Esophagus (tissue), 2 donors: Measurements from ENCODE around the gene PPT1. TPM values are rescaled to one million over a fixed set of nuclear protein-coding genes. Genes with fewer than 3 reads are reported as not detected.

Experiments used
- H3K27ac ChIP-seq, 2 donors: one replicate each; pipeline ENCODE4 v1.5.1; 2013; ENCODE audit warnings: low read depth in 2 of 2, mild to moderate bottlenecking in 2 of 2, inconsistent platforms in 1 of 2, low read length in 1 of 2, moderate library complexity in 1 of 2
- H3K27me3 ChIP-seq, 2 donors: one replicate each; pipeline ENCODE4 v1.6.1; 2013; ENCODE audit warnings: low read length in 2 of 2, control low read depth in 1 of 2, mild to moderate bottlenecking in 1 of 2; ENCODE audit not compliant: insufficient read depth in 2 of 2, control insufficient read depth in 1 of 2
- H3K36me3 ChIP-seq, 2 donors: one replicate each; pipeline ENCODE4 v1.6.1; 2013; ENCODE audit warnings: low read length in 1 of 2; ENCODE audit not compliant: control insufficient read depth in 2 of 2, insufficient read depth in 2 of 2
- H3K4me1 ChIP-seq, 2 donors: one replicate each; pipeline ENCODE4 v1.6.1; 2013; ENCODE audit warnings: low read length in 1 of 2; ENCODE audit not compliant: control insufficient read depth in 2 of 2, insufficient read depth in 2 of 2
- H3K4me3 ChIP-seq, 2 donors: one replicate each; pipeline ENCODE4 v1.5.1; 2013; ENCODE audit warnings: low read length in 2 of 2, mild to moderate bottlenecking in 2 of 2, low read depth in 1 of 2, moderate library complexity in 1 of 2
- H3K9me3 ChIP-seq, 2 donors: one replicate each; pipeline ENCODE4 v1.6.1; 2013; ENCODE audit warnings: mild to moderate bottlenecking in 2 of 2, low read depth in 1 of 2, low read length in 1 of 2, moderate library complexity in 1 of 2; ENCODE audit not compliant: control insufficient read depth in 2 of 2, insufficient read depth in 1 of 2
- WGBS, 2 donors: extraction: QIAGEN DNeasy Blood & Tissue Kit; methylation state at CpG; one replicate each; pipeline ENCODE4 v1.1.7; 2013; 5-methylcytosine and 5-hydroxymethylcytosine counted together
- polyA plus RNA-seq, 2 donors: library from polyadenylated mRNA; stranded (reverse); fragments of 200-250 nt; gene quantifications; one replicate each; pipeline ENCODE4 v1.2.3, GENCODE V29; 2013
- donor health status: healthy with polysubstance abuse.
- donor health status: Bipolar disorder and iron deficiency.

PPT1 gene
- polyA plus RNA-seq, 2 donors, result 20.3 to 25.1 TPM

DNA sequence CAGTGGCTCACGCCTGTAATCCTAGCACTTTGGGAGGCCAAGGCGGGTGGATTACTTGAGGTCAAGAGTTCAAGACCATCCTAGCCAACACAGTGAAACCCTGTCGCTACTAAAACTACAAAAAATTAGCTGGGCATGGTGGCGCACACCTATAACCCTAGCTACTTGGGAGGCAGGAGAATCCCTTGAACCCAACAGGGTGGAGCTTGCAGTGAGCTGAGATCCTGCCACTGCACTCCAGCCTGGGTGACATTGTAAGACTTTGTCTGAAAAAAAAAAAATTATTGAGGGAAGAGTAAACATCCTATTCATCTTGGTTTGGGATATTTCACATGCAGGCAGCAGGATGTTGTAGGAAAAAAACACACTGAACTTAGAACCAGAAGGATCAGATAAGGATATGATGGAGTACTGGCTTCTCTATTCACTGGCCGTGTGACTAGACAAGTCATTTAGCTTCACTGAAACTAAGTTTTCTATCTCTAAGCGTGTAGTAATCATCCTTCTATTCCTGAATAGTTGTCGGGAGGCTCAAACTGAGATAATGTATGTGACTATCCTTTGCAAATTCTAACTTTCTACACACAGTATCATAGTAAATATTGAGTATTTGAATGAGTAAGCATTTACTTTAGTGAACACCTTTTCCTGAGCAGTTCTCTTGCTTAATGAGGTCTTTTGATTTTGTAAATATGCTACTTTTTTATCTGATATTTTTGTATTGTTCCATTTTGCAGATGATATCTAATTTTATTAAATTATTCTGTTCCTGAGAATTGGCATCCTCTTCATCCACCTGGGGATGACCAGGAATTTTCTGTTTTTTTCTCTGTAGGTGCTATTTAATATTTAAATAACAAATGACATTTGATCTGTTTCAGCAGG is 38.4 kb downstream of the PPT1 start:
- H3K9me3 ChIP-seq, result no peaks in the 10 kb centered on the region
- H3K27me3 ChIP-seq, result no peaks in the 10 kb centered on the region
- peak overlapping the region in 1 of 2 donors; percentile 83 for H3K27ac ChIP-seq
- H3K4me1 ChIP-seq, result no peaks in the 10 kb centered on the region
- WGBS, 2 donors, result 74 to 85% methylated on average over 7 of the region's 7 CpGs
- H3K4me3 ChIP-seq, result no peak overlapping the region
- H3K36me3 ChIP-seq, result peaks cover 5 to 15% of the 10 kb centered on the region in 2 donors

DNA sequence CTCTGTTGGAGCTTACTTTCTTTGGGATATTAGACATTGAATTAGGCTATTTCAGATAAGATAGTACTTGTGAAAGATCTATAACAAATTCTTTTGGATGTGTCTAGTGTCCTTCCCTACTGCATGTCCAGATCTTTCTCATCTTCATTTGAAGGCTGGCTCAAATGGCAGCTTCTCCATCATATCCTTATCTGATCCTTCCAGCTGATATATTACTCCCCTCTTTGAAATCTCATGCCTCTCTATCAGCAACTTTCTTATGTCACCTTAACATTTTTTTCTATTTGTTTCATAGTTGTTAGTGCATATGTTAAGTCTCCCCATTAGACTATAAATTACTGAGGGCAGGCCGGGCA is 39.0 kb downstream of the PPT1 start:
- 89 to 97% methylated on average over 1 of the region's 1 CpG for WGBS, 2 donors
- Histone ChIP-seq H3K27ac (peak overlapping the region in 1 of 2 donors; percentile 42), H3K9me3 (no peaks in the 10 kb centered on the region), H3K4me1 (no peaks in the 10 kb centered on the region), H3K27me3 (no peaks in the 10 kb centered on the region), H3K4me3 (no peak overlapping the region), H3K36me3 (peaks cover 5 to 10% of the 10 kb centered on the region in 2 donors)

DNA sequence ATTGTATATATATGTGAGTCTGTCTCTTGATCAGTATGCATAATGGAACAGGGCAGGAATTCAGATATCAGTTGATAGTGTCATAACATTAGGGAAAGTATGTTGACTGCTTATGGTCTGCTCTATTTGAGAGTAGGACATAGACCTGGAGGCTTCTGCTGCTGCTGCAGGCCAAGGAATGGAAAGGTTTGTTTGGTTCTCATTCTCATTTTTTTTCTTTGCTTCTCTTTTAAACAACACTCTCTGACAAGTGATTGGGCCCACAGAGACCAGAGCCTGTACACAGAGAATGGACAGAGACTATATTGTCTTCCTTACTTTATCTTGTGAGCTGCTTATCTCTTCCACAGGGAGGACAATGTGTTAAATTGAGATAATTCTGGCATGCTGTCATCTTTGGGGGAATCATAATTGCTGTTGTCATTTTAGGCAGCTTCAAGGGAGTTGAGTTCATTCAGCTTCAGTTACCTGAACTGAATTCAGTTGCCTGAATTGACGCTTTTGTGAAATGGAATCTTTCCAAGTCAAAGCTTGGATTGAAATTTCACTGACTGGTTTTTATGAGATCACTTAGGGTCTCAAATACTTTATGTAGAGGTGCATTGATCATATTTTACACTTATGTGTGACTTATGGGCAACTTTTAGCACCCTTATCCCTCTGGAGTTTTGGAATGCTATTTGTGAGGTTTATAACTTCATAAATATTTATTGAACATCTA is 39.6 kb downstream of the PPT1 start:
- H3K4me1 ChIP-seq, result no peaks in the 10 kb centered on the region
- H3K9me3 ChIP-seq, result no peaks in the 10 kb centered on the region
- peaks cover 5 to 10% of the 10 kb centered on the region in 2 donors for H3K36me3 ChIP-seq
- H3K4me3 ChIP-seq, result no peak overlapping the region
- 61 to 82% methylated on average over 1 of the region's 1 CpG for WGBS, 2 donors
- no peaks in the 10 kb centered on the region for H3K27me3 ChIP-seq
- H3K27ac ChIP-seq, result no peak overlapping the region

DNA sequence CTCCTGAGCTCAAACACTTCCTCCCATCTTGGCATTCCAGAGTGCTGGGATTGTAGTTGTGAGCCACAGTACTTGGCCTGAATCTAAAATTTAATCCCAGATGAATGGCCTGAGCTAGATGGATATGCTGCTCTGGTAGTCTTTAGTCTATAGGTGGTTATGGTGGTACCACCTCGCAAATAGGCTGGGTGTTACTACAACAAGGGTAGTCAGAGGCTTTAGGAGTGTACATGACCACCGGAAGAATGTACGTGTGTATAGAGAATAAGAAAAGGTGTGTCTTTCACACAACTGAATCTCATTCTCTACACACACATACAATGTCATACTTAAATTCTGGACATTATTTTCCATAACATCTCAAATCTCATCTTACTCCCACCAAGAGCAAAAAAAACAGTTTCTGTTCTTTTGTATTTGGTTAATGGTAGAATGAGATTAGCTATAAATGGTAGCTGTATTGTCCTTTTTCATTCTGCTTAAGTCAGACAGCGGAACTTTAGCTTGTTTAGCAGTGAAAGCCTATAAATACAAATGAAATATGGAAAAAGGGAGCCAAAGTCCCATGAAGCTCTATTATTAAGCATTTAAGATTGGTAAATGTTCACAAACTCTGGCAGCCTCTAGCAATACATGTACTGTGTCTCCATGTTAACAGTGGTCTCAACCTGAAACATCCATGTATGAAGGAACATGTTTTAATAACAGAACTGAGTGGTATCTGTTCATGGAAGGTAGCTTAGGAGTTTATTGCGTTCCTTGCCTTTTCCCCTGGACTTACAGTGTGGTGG is 40.3 kb downstream of the PPT1 start:
- H3K27ac ChIP-seq, result no peak overlapping the region
- WGBS, 2 donors, result 91 to 92% methylated on average over 5 of the region's 5 CpGs

DNA sequence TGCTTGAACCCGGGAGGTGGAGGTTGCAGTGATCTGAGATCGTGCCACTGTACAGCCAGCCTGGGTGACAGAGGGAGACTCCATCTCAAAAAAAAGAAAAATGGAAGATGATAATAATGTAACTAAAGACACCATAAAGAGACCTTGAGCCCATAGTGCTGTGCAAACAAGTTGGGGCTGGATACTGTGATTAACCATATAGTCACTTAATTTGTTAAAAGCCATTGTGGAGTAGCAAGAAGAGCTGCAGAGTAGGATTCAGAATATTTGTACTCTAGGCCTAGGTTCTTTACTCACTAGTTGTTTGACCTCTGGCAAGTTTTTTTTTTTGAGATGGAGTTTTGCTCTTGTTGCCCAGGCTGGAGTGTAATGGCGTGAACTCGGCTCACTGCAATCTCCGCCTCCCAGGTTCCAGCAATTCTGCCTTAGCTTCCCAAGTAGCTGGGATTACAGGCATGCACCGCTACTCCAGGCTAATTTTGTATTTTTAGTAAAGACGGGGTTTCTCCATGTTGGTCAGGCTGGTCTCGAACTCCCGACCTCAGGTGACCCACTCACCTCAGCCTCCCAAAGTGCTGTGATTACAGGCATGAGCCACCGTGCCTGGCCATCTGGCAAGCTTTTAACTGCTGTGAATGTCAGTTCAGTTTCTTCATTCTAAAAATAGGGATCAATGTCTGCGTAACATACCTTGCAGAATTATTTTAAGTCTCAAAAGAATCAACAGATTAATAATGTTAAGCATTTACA is 43.7 kb downstream of the PPT1 start:
- Histone ChIP-seq H3K4me3 (no peak overlapping the region), H3K27ac (no peak overlapping the region), H3K36me3 (peaks cover 0 to 3% of the 10 kb centered on the region in 2 donors), H3K9me3 (no peaks in the 10 kb centered on the region), H3K27me3 (no peaks in the 10 kb centered on the region), H3K4me1 (no peaks in the 10 kb centered on the region)
- WGBS, 2 donors, result 81 to 83% methylated on average over 11 of the region's 11 CpGs

More for the DNA sequence above, 40.3 kb downstream of the PPT1 start:
- no peaks in the 10 kb centered on the region for H3K9me3 ChIP-seq
- H3K4me3 ChIP-seq, result no peak overlapping the region
- peaks cover 3 to 7% of the 10 kb centered on the region in 2 donors for H3K36me3 ChIP-seq
- H3K27me3 ChIP-seq, result no peaks in the 10 kb centered on the region
- H3K4me1 ChIP-seq, result no peaks in the 10 kb centered on the region

DNA sequence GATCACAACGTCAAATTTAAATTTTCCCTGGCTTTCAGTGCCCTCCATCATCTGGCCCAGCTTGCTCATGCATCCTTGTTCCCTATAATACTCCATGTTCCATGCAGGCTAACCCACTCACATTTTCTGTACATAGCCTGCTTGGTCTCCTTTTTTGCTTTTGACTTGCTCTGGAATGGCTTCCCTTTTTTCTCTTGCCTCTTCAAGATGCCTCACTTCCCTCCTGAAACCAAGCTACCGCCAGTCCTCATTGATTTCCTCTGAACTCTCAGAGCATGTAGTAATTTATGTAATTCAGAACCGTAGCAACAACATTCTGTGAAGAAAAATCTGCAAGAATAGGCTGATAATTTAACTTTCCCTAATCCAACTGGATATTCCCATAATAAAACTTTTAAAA is 46.2 kb downstream of the PPT1 start:
- 72 to 80% methylated on average over 3 of the region's 3 CpGs for WGBS, 2 donors
- no peak overlapping the region for H3K27ac ChIP-seq

DNA sequence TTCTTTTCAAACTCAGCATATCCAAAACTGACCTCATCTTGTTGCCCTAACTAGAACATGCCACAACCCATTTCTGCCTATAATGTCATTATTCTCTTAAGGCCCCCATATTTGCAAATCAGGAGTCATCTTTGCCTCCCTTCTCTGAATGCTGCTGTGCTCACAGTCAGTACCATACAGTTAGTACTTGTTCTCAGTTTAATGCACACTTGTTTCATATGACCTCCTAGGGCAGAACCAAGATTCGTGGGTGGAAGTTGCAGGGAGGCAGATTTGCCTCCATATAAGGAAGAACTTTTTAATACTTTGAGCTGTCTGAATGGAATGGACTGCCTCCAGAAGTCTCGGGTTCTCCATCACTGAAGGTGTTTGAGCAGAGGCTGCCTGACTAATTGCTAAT is 47.3 kb downstream of the PPT1 start:
- Histone ChIP-seq H3K9me3 (no peaks in the 10 kb centered on the region), H3K4me3 (no peak overlapping the region), H3K36me3 (no peaks in the 10 kb centered on the region), H3K4me1 (no peaks in the 10 kb centered on the region), H3K27ac (peak overlapping the region in 1 of 2 donors; percentile 47), H3K27me3 (no peaks in the 10 kb centered on the region)
- WGBS, 2 donors, result 18 to 29% methylated on average over 2 of the region's 2 CpGs

More for the DNA sequence above, 46.2 kb downstream of the PPT1 start:
- Histone ChIP-seq H3K4me3 (no peak overlapping the region), H3K36me3 (no peaks in the 10 kb centered on the region), H3K4me1 (no peaks in the 10 kb centered on the region), H3K9me3 (no peaks in the 10 kb centered on the region), H3K27me3 (no peaks in the 10 kb centered on the region)

DNA sequence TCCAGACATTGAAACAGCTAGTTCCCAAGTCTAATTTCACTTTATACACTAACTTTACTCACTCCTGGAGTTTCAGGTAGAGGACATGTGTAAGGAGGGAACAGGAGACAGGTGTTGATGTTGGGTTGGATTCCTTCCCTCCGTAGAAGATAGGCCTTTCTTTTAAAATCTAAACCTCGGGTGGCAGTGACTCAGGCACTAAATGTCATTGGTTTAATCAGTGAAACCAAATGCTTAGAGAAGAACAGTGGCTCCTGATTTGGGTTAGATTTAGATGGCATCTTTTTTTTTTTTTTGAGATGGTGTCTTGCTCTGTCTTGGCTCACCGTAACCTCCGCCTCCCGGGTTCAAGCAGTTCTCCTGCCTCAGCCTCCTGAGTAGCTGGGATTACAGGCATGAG is 49.3 kb downstream of the PPT1 start:
- no peak overlapping the region for H3K27ac ChIP-seq
- H3K36me3 ChIP-seq, result no peaks in the 10 kb centered on the region
- no peaks in the 10 kb centered on the region for H3K27me3 ChIP-seq
- H3K9me3 ChIP-seq, result no peaks in the 10 kb centered on the region
- WGBS, 2 donors, result 89 to 91% methylated on average over 5 of the region's 5 CpGs
- no peaks in the 10 kb centered on the region for H3K4me1 ChIP-seq
- H3K4me3 ChIP-seq, result no peak overlapping the region

DNA sequence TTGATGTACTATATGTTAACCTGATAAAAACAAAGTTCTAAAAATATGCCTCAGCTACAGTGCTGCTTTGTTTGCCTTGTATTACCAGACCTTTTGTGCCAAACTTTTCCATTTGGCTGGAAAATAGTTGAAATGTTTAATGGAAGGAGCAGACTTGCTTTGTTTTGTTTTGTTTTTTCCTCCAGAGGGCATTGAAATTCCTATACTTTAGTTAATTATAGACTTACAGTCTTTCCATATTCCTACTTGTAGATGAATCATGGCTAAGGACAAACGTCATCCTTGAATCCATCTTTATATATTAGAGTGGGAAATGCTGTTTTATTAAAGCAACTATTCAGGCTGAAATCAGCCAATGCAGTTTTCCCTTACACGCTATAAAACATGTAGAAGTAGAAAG is 49.8 kb downstream of the PPT1 start:
- 36 to 67% methylated on average over 2 of the region's 2 CpGs for WGBS, 2 donors
- Histone ChIP-seq H3K27me3 (no peaks in the 10 kb centered on the region), H3K4me1 (no peaks in the 10 kb centered on the region), H3K27ac (no peak overlapping the region), H3K36me3 (no peaks in the 10 kb centered on the region), H3K9me3 (no peaks in the 10 kb centered on the region), H3K4me3 (no peak overlapping the region)
